ENCODE data around the gene FHL2.

- TF ChIP-seq CTCF (IDR thresholded peaks at IDR 0.05) (no peak), POLR2A (IDR thresholded peaks at IDR 0.05) (no peak), POLR2AphosphoS5 (IDR thresholded peaks at IDR 0.05) (no peak)
Observed at GRCh38 chr2:105410554-105410953, 11.7 kb upstream of the FHL2 start.

All from breast epithelium (tissue), 3 donors.